ENCODE data around the gene UACA.

Gene UACA

GRCh38 chr15:70781236-70781635 lies 17.9 kb upstream of the UACA start:
- no peak for DNase-seq

DNA sequence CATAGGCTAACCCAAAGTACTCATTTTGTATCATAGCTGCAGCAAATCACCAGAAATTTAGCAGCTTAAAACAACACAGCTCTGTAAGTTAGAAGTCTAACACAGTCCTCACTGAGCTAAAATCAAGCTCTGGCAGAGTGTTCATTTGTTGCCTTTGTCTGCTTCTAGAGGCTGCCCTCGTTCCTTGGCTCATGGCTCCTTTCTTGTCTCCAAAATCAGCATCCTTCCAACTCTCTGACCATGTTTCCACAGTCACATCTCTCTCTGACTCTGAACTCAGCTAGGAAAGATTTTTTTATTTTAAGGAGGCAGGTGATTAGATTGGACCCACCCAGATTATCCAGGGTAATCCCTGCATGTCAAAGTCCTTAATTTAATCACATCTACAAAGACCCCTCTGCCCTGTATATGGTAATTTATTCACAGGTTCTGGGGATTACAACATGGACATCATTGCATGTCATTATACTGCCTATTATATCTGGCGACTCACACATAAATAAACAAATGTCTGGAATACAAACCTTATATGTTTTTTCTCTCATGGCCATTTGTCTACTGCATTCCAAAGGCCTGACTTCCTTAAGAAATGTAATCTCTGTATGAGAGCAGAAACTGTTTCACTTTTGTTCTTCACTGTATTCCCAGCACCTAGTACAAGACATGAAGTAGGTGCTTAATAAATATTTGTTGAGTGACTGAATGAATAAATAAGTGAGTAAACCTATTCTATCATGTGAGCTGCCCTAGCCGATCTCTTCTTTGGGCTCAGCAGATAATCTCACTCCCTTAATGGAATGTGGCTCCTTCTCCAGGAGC lies 15.1 kb upstream of the UACA start:
- DNase-seq, result no peak

DNA sequence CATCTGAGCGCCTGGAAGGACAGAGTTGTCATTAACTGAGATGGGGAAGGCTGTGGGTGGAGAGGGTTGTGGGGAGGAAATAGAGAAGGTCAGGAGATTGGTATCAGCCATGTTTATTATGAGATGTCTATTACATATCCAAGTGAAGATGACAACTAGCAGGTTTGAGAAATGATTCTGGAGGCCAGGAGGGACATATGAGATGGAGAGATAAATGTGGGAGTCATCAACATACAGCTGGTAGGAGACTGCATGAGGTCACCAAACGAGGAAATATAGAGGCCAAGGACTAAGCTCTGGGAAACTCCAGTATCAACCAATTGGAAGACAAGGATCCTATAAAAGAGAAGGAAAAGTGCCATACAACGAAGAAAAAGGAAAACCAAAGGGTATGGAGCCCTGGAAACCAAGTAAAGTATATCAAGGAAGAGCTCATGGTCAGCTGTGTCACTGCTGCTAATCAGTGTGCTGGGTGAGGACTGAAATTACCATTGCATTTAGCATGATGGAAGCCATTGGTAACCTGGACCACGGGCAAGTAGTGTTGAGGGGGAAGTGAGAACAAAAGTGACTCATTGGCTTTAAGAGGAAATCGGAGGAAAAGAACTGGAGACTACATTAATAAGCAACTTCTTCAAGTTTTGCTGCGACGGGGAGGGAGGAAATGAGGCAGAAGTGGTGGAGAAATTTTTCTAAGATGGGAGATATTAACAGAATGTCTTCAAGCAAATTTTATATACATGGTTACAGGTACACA lies 14.0 kb upstream of the UACA start:
- DNase-seq, result no peak

DNA sequence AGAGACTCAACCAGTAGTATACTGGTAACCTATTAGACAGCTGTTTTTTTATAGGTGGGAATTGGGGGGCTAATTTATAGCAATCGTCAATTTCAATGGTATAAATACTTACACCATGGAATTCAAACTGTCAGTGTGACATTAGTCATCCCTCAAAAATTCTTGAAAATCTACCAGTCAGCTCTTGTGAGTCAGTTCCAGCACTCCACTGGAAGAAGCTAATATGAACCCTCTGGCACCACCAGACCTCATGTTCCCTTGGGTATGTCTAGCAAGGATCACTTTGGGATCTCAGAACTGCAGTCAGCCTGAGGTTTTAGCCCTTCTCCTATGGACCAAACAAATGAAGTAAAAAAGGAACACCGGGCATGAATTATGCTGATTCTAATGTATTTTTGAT lies 11.8 kb upstream of the UACA start:
- no peak for DNase-seq

- DNase-seq, result no peak
Measured at GRCh38 chr15:70772402-70772801, 9.0 kb upstream of the UACA start.

DNA sequence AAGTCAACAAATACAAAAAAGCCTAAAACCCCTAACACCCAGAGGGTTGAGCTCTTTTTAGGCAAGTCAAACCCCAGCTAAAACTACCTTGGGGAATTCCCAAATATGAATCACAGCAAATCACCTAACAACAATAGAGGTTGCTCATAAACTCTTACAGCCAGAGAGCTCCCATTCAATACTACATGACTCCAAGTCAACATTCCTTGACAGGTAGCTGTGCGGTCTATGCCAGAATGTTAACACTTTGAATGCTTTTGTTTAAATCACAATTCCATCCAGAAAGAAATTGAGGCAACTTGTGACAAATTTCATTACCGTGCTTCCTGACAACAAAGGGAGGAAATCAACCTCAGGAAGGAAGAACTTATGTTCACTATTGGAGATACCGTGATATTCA lies 7.5 kb upstream of the UACA start:
- no peak for DNase-seq

- no peak for DNase-seq
Measured at GRCh38 chr15:70768257-70768883, 5.0 kb upstream of the UACA start.

DNA sequence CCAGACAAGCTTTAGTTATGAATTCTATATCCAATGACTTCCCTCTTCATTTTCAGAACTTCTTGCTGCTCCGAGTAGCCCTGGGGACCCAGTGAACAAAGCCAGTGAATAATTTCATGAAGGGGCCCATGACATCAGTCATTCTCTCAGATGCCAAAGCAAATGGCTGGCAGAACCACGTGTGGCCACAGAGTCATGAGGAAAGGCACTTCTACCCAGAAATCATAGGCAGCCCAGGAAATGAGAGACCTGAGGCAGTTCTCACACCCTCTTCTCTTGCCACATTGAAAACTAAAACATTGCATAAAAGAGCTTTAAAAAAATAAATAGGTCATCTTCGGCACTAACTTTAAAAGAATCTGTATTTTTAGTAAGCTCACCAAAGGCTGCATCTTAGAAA lies 4.3 kb upstream of the UACA start:
- no peak for DNase-seq

DNA sequence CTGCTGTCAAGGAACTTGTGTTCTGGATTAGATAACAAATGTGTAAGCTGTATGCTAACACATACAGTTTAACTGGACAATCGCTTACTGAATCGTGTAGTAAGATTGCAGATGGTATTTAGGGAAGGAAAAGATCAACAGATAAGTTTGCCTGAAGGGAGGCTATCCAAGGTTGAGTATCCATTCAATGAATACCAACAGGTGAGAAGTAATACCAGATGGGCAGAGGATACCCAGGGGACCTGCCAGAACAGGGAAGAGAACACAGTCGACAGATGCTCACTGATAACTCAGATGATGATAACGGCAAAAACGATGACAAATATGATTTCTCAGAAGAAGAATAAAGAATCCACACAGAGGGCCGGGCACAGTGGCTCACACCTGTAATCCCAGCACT lies 3.2 kb upstream of the UACA start:
- no peak for DNase-seq

DNA sequence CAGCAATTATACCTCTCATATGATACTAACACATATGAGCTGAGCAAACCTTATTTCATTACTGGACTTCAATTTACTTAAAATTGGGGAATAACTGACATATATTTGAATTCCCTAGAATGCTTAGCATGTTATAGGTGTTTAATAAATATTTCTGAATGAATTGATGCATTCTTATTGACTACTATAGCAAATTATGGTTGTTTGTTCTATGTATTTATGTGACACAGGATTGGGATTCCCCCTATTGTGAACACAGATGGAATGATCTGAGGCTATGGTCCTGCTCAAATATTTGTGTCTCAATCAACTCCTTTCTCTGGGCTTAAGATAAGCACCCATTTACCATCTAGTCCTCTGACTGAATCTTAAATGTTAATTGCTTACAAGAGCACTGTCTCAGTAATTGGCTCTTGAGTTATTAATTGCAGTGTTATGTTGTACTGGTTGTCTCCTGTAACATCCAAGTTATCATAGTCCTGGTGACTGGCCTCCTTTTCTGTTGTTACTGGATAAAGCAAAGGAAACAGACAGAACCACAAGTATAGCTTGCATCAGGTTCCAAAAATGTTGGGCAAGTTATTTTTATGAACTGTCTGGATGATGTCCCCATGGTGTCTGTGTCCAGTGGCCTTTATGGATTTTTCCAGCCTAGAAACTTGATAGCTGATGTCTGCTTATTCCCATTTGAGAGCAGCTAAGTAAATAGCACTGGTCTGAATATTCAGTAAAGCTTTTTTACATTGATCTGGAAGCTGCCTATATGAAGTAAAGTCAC lies 2.3 kb upstream of the UACA start:
- DNase-seq, result no peak

GRCh38 chr15:70763950-70764730 lies 782 bp upstream of the UACA start:
- DNase-seq, result no peak

DNA sequence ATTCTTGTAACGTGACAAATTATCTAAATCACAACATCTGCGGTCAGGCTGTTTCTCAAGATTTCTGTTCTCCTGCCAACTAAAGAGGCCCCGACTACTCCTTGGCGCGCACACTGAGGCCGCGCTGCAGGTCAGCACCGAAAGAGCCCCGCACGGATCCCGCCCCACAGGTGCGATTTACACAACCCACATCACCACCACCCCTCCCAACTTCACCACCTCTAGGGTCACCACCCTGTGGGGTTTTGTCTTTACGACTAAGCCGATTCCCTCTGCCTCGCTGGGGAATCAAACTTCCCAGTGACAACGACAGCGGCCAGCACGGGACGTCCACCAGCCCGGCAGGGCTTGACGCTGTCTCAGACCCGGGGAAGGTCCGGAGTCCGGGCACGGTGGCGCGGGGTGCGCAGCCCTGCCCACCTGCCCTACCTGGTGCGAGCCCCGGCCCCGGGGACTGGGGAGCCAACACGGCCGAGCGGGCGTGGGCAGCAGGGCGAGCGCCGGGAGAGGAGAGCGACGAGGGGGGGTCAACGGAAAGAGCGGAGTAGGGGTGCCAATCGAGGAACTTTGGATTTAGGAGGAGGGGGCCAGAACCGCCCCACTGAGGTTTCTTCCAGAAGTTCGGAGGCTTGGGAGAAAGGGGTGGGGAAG lies 764 bp downstream of the UACA start:
- no peak for DNase-seq

GRCh38 chr15:70761931-70762468 lies 1.4 kb downstream of the UACA start:
- no peak for DNase-seq

- DNase-seq, result no peak
Measured at GRCh38 chr15:70761046-70761445, 2.3 kb downstream of the UACA start.

GRCh38 chr15:70758790-70759462 lies 4.4 kb downstream of the UACA start:
- DNase-seq, result no peak

GRCh38 chr15:70757627-70758026 lies 5.7 kb downstream of the UACA start:
- DNase-seq, result no peak

- no peak for DNase-seq
Measured at GRCh38 chr15:70754862-70755261, 8.5 kb downstream of the UACA start.

GRCh38 chr15:70753101-70753829 lies 10.1 kb downstream of the UACA start:
- no peak for DNase-seq

GRCh38 chr15:70752193-70752635 lies 11.1 kb downstream of the UACA start:
- DNase-seq, result no peak
